HG03066 (cell line): ENCODE data around the gene ZNF426.

ENCODE experiments used
- ATAC-seq: cut with Tn5 transposase; IDR thresholded peaks from one replicate; pipeline ENCODE4 v1.9.1; 2021; ENCODE audit warnings: low read depth; ENCODE audit not compliant: unreplicated experiment

ZNF426 gene

DNA sequence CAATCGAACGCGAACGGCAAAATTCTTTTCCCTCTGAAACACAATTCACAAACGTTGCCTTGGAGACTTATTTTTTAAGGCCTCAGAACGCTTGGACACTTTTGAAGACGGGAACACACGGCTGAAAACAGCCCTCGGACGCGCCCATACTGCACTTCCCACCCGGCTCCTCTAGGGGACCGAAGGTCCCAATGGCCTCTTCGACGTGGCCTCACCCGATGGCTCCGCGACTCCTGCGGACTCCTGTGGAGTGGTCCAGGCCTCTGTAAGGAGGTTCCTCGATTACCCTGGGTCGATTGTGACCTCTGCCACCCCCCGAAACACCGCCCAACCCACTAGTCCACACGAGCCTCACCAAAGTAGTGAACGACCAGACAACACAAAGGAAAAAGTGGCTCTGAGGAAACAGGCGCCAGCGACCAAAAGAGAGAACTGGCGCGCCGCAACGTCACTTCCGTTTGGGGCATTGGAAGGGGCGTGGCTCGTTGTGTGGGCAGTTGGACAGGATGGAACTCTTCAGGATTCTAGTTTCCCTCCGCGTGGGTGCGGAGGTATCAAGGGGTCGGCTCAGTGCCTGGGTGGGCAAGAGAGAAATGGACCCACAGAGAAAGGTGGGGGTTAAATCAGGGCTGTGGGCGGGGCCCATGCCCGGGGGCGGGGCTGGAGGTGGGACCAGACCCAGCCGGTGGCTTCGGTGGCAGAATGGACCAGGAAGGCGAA, 40.1 kb downstream of the ZNF426 start, which contains the start of gene ZNF560:
Gene ZNF560 (minus strand): TSS at position 434 of the 720 bp plus-strand sequence. CDS start 23,303 bp downstream, outside the sequence.
- no peak for ATAC-seq

- no peak for ATAC-seq
Observed at GRCh38 chr19:9494096-9494495, 44.3 kb downstream of the ZNF426 start.

DNA sequence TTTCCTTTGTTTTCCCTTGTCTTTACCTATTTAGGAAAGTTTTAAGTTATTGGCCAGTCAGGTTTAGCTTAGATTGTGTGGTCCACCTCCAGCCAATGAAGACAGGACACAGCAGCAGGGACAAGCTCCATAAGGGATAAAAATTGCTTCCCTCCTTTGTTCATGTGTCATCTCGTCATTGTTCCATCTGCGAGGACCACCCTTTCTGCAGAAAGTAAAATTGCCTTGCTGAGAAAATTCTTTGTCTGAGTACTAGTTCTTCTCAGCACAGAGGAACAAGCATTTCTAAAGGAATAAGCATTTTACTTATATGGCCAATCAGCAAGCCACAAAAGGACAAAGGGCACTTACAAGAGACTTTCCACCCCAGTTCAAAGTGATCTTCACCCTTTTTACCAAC, 51.4 kb downstream of the ZNF426 start:
- no peak for ATAC-seq

GRCh38 chr19:9485140-9485539, 53.3 kb downstream of the ZNF426 start:
- no peak for ATAC-seq

DNA sequence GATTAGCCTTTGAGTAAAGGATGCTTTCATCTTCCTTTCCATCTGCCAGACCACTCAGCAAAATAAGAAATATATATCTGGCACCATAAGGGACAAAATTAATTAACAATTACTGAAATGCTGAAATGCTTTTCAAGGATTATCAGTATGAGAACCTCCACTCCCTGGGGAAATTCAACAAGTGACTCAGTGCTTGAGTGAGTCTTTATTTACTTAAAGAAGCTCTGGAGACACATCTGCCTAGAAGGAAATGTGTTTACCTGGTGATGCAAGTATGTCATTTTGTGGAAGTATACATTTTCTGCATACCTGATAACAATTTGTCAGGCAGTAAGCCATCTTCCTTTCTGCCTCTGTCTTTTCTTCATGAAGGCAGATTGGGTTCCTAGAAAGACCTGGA, 63.5 kb downstream of the ZNF426 start:
- no peak for ATAC-seq
